Fibroblast of villous mesenchyme (primary cell): ENCODE measurements around the gene NHERF2. TPM values are rescaled to one million over a fixed set of nuclear protein-coding genes. Genes with fewer than 3 reads are reported as not detected.

ENCODE experiments used
- DNase-seq: peaks from one replicate; pipeline ENCODE4 v3.0.0-alpha.2; 2010; ENCODE audit warnings: low read depth
- H3K4me3 ChIP-seq: 2 replicates; pipeline ENCODE4 v1.5.1; 2011; ENCODE audit warnings: low read depth, mild to moderate bottlenecking, low read length
- total RNA-seq: library from RNA; depleted of rRNA; stranded (reverse); fragments of >200 nt; gene quantifications from 2 replicates; pipeline ENCODE4 v1.2.3, GENCODE V29; 2012
- TF ChIP-seq, protein P1 (sequence below): IDR thresholded peaks from 2 replicates; pipeline ENCODE4 v1.5.1; 2012; ENCODE audit warnings: low read depth, mild to moderate bottlenecking, low read length; ENCODE audit not compliant: insufficient read depth

Gene NHERF2
- total RNA-seq, 1 donor = 52.7 TPM

DNA sequence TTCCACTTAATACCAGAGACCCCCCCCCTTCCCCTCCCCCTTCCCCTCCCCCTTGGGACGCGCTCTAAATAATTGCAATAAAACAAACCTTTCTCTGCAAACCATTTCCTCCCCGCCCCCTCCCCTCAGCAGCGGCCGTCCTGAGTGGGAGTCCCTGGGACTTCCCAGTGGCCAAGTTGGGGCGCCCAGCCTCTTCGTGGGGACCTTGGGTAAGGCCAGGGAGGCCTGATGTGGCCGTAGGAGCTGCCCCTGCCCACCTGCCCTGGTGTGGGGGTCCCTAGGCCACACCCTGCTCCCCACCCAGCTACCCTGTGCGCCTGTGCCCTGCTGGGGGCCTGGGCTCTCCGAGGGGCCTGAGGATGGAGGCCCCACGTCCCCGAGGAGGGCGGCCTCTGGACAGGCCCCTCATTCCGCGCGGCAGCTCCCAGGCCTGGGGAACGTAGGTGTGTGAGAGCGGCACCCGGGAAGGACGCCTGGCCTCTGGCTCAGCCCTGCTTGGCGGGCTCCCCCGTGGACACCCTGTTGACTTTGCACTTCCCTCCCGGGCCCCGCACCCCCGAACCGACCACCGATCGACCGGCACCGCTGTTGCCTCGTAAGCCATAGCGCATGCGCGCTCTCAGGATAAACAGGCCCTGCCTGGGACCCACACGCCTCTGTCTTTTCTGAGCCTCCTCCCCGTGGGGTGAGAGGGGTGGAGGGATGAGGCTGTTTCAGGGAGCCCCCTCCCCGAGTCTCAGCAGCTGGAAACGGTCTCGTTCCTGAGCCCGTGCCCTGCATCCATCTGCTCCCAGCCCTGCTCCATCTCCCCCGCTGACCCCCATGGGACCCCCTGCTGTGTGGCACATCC lies 11.9 kb downstream of the NHERF2 start:
- no peak for DNase-seq

DNA sequence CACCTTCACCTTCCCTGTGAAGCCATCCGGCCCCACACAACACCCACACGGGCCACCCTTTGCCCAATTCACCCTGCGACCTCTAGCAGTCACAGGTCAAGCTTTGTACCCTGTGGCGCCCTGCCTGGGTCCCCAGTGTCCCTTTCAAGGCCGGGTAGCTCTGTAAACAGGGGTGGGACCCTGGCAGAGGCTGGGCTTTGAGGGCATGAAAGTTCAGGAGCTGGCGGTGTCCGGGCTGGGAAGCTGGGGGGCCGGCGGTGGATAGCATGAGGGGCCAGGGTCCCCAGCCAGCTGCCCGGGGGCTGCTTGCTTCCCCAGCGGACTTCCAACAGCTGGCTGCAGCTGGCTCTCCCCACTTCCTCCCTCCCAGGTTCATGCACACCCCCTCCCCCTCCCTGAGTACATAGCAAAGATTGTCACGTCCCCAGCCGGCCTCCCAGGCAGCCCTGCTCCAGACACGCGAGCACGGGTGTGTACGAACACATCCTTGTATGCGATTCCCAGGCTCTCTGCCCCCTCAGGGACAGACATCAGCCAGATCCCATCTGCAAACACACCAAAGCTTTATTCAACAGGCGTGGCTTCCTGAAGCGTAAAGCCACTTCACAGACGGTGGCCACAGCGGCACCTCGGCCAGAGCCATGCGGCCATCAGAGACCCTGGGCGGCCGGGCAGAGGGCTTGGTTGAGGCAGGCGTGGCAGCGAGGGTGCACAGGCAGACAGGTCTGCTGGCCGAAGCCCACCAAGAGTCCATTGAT lies 12.8 kb downstream of the NHERF2 start:
- TF ChIP-seq, protein P1, sequence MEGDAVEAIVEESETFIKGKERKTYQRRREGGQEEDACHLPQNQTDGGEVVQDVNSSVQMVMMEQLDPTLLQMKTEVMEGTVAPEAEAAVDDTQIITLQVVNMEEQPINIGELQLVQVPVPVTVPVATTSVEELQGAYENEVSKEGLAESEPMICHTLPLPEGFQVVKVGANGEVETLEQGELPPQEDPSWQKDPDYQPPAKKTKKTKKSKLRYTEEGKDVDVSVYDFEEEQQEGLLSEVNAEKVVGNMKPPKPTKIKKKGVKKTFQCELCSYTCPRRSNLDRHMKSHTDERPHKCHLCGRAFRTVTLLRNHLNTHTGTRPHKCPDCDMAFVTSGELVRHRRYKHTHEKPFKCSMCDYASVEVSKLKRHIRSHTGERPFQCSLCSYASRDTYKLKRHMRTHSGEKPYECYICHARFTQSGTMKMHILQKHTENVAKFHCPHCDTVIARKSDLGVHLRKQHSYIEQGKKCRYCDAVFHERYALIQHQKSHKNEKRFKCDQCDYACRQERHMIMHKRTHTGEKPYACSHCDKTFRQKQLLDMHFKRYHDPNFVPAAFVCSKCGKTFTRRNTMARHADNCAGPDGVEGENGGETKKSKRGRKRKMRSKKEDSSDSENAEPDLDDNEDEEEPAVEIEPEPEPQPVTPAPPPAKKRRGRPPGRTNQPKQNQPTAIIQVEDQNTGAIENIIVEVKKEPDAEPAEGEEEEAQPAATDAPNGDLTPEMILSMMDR = no peak
- no peak overlapping the region for H3K4me3 ChIP-seq
- peak; percentile 98 for DNase-seq

More for the DNA sequence above, 11.9 kb downstream of the NHERF2 start:
- no peak overlapping the region for H3K4me3 ChIP-seq
- TF ChIP-seq, protein P1 = no peak

DNA sequence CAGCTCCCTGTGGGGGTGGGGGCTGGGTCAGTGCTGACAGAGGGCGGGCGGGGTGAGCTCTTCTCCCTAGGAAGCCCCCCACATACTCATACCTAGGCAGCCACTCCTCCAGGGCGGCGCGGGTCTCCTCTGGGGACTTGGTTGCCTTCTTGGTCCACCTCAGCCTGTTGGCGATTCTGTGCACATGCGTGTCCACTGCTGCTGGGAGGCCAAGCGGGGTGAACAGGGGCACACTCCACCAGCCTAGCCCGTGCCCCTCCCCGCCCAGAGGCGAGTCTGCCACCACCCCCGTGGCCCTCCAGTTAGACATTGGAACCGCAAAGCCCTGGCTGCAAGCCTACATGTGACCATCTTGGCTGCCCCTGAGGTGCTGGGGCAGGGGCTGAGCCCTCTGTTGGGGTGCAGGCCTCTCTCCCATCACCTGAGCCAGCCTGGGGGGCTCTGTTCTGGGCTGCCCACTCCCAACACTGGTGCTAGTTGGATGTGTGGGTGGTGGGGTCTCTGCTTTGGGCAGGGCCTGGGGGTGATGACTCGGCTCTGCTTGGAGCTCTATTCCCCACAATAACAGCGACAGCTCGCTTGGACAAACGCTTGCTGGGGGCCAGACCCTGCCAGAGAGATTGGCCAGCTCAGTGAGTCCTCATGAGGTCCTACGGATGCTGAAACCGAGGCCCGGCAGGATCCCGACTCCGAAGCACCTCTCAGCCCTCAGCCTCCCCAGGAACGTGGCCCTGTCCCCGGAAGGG lies 13.5 kb downstream of the NHERF2 start:
- TF ChIP-seq, protein P1 = no peak
- no peak overlapping the region for H3K4me3 ChIP-seq
- DNase-seq = no peak

DNA sequence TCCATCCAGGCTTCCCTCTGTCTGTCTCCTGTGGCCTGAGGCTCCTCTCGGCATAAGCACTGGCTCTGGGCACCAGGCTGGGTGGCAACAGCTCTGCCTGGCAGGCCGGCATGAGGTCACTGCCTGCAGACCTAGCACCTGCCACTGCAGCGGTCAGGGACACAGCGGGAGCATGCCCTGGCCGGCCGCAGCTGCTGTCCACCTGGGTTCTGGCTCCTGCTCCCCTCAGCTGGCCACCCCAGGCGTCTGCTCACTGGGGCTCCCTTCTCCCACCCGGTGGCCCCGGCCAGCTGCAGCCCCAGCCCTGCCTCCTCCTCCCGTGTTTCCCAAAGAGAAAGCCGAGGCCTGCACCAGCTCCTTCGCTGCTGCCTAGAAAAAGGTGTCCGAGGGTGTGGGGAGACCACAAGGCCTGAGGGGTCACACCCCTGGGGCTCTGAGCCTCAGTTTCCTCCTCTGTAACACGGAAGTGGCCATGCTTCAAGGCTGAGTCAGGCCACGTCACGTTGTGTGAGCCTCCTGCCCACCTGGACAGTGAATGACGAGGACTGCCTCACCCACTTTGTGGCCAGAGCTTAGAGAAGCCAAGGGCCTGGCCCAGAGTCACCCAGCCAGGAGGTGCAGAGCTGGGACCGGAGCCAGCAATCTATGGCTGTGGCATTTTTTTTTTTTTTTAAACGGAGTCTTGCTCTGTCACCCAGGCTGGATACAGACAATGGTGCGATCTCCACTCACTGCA lies 14.3 kb downstream of the NHERF2 start:
- no peak overlapping the region for H3K4me3 ChIP-seq
- TF ChIP-seq, protein P1 = no peak
- no peak for DNase-seq

DNA sequence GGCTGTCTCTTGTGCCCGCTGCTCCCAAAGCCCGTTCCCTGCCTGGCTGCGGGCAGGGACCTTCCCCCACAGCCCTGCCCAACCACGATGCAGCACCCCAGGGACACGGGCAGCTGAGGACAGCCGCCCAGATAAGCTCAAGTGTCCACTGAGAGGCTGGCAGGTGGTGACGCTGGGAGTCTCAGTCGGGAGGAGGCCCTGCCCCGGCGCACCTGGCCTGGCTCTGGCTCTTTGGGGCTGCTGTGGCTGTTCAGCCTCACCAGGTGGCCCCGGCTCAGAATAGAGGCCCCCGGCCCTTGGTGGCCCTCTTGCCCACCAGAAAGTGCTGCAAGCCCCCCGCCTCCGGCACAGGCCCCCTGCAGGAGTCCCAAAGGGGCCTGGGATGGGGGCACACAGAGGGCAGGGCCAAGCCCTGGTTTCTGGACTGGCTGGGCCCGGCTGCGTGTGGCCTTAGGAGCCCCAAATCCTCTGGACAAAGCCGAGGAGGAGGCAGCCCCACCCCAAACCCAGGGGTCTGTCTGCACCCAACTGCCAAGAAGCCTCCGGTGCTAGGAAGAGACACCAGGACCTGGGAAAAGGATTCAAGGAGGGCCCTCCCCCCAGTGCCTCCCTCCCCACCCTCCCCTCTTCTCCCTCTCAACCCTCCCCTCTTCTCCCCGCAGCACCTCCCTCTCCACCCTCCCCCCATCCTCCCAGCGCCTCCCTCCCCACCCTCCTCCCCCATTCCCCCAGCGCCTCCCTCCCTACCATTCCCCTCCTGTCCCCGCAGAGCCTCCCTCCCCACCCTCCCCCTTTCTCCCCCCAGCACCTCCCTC lies 15.7 kb downstream of the NHERF2 start:
- DNase-seq = no peak
- TF ChIP-seq, protein P1 = no peak
- no peak overlapping the region for H3K4me3 ChIP-seq
